ENCODE results near the gene ANKRD13C.
"Not testable (repeated sequence)": the region's sequence is repeated elsewhere in the genome, so short reads cannot be mapped to it uniquely, and the experiment has no call there.

Gene ANKRD13C

GRCh38 chr1:70358921-70359564 is 4.5 kb upstream of the ANKRD13C start:
- no peak for DNase-seq (ENCODE audit: low spot score)

GRCh38 chr1:70355920-70356319 is 1.4 kb upstream of the ANKRD13C start:
- DNase-seq (ENCODE audit: low spot score): no peak

DNA sequence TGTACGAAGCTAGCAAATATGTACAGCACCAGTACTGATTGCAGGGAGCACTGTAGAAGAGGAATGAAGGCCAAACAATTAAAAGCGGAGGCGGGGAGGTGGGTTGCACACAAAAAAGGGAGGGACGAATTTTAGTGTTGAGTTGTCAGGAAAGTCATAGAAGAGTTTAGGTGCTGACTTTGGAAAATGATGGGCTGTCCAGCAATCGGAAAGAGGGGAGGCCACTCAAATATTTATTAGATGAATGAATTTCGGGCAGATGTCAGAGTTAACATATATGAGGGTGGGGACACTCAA is 537 bp upstream of the ANKRD13C start:
- no peak for DNase-seq (ENCODE audit: low spot score)

DNA sequence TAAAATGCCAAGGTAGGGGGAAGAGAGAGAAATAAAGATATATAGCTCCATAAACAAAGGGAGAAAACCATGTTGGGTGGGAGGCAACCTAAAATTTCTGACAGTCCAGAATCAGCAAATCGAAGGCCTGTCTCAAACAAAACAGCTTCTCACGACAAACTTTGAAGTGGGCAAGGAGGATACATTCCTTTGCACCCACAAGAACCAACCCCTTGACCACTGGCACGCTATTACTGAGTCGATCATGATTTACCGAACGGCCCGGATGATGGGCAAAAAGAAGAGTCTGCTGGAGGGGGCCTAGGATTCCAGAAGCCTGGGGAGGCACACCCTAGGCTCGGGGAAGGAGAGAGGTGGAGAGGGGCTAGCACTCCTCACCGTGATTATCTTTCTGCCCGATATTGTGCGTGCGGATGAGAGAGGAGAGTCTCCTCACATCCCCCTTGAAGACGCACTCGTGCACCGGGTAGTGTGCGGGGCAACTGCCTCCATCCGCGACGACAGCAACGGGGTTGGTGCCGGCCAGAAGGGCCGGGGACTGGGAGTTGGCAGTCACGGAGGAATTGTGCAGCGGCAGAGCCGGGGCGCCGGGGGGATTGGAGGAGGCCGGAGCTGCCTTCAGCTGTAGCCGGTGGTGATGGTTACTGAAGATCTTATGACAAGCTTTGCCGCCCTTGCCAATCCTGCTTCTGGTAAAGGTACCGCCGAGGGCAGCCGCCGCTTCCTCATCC is 756 bp downstream of the ANKRD13C start:
- DNase-seq (ENCODE audit: low spot score): peak; percentile 5

- no peak for DNase-seq (ENCODE audit: low spot score)
Measured at GRCh38 chr1:70353044-70353443, 1.5 kb downstream of the ANKRD13C start.

GRCh38 chr1:70349799-70350198 is 4.7 kb downstream of the ANKRD13C start:
- DNase-seq (ENCODE audit: low spot score): not testable (repeated sequence)

DNA sequence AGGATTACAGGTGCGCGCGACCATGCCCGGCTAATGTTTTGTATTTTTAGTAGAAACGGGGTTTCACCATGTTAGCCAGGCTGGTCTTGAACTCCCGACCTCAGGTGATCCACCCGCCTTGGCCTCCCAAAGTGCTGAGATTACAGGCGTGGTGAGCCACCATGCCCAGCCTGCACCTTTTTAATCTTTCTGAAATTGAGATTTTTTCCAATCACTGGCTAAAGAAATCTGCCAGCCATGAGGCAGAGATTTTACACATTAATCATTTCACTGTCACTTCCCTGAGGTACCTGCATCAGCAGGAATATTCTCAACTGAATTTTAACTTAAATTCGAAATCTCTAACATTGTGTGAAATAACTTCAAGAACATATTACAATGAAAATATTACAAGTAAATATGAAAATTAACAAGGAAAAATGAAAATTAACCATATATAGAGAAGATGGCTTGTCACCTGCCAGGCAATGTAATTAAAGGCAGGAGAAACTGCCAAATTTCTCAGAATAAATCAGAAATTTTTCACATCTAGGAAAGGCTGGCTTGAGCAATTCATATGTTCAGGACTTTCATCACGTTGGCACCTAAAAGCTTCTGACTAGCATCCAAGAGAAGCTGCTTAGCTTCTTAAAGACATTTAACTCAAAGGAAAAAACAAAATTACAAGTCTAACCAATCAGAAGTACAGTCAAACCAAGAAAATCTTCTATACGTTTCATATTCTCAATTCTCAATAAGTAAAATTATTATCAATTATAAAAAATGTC is 5.9 kb downstream of the ANKRD13C start:
- DNase-seq (ENCODE audit: low spot score): no peak

- not testable (repeated sequence) for DNase-seq (ENCODE audit: low spot score)
Measured at GRCh38 chr1:70339644-70340043, 14.9 kb downstream of the ANKRD13C start.

GRCh38 chr1:70336050-70336449 is 18.5 kb downstream of the ANKRD13C start:
- no peak for DNase-seq (ENCODE audit: low spot score)

DNA sequence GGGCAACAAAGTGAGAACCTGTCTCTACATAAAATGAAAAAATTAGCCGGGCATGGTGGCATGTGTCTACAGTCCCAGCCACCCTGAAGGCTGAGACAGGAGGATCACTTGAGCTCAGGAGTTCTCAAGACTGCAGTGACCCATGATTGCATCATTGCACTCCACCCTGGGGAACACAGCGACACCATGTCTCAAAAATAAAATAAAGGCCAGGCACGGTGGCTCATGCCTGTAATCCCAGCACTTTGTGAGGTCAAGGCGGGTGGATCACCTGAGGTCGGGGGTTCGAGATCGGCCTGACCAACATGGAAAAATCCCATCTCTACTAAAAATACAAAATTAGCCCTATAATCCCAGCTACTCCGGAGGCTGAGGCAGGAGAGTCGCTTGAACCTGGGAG is 20.1 kb downstream of the ANKRD13C start:
- DNase-seq (ENCODE audit: low spot score): no peak

- DNase-seq (ENCODE audit: low spot score): no peak
Measured at GRCh38 chr1:70333245-70333644, 21.3 kb downstream of the ANKRD13C start.

GRCh38 chr1:70331962-70332361 is 22.6 kb downstream of the ANKRD13C start:
- DNase-seq (ENCODE audit: low spot score): no peak

- DNase-seq (ENCODE audit: low spot score): no peak
Measured at GRCh38 chr1:70327306-70328076, 27.0 kb downstream of the ANKRD13C start.

- DNase-seq (ENCODE audit: low spot score): no peak
Measured at GRCh38 chr1:70324683-70325082, 29.8 kb downstream of the ANKRD13C start.

DNA sequence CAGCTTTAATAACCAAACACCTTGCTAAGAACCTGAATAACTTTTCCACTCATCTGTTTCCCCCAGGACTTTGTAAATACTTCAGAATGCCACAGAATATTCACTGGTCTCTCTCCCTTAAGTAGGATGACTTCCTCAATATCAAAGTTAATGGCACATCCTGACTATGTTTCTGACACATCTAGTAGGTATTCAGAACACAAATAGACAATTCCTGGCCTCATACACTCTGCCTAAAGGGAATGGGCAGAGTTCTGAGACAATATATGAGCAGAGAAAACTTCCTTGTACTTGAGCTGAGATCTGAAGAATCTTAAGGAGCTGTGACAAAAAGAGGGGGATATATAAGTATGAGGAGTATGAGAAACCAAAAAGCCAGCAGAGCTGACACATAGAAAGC is 34.8 kb downstream of the ANKRD13C start:
- DNase-seq (ENCODE audit: low spot score): no peak

DNA sequence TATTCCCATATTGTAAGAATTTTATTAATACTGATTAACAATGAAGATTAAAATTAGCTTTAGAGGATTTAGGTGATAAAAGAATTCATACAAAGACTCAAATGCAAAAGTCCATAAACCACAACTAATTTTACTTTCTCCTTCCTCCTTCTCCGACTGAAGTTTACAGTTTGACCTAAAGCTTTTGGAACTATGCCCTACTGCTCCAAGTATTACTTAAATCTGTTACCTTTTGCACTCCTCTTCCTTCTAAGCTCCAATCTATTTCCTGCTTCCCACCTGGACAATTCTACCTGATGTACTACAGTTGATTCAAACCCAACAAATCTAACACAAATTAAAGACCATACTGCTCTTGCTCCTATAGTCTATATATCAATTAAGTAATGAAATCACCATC is 36.3 kb downstream of the ANKRD13C start:
- no peak for DNase-seq (ENCODE audit: low spot score)

DNA sequence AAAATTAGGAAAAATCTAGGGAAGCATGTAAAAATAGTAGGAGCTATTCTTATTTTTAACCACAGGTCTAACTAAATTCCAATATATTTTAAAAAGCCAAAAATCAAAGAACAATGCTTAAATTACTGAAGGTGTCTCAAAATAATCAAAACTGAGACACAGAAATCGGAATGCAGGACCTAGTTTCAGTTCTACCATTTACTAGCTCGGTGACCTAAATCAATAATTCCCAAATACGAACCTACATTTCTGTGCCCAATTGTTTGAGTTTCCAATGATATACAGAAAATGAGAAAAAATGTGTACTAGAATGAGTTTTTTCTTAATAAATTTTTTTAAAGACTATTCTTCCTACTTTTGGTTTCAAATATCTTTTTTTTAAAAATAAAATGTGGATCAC is 37.4 kb downstream of the ANKRD13C start:
- no peak for DNase-seq (ENCODE audit: low spot score)

GRCh38 chr1:70315782-70316181 is 38.7 kb downstream of the ANKRD13C start:
- no peak for DNase-seq (ENCODE audit: low spot score)

GRCh38 chr1:70314706-70315304 is 39.7 kb downstream of the ANKRD13C start:
- DNase-seq (ENCODE audit: low spot score): no peak

GRCh38 chr1:70311369-70311768 is 43.2 kb downstream of the ANKRD13C start:
- DNase-seq (ENCODE audit: low spot score): no peak

DNA sequence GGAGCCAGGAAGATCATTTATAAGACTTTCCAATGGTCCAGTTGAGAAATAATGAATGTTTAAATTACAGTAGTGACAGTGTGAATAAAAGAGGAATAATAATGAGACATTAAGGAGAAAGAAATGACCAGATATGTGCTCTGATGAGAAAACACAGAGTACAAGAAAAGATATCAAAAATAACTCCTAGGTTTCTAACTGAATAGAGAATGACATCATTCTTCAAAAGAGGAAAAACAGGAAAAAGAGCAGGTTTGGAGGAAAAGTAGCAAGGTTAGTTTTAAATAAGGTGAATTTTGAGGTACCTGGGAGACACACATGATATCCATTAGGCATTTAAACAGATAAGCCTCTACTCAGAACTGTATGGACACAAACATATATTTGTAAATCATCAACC is 55.0 kb downstream of the ANKRD13C start:
- no peak for DNase-seq (ENCODE audit: low spot score)

DNA sequence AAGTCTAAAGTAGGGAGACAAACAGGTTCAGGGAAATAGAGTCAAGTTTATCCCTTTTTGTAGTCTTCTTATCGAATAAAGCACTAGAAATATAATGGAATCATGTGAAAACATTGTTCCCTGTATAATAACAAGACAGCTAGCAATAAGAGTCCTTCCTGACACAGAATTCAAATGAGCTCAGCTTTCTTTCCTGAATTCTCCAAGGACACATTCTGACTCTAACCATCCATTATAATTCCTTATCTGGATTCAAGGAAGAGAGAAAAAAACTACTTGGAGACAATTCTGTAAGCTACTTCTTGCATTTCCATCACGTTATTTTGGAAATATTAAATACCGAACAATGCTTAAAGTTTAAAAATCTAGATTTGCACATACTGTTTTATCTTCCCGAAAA is 58.8 kb downstream of the ANKRD13C start:
- no peak for DNase-seq (ENCODE audit: low spot score)
